ENCODE results near the gene CACUL1. TPM values are rescaled to one million over a fixed set of nuclear protein-coding genes. Genes with fewer than 3 reads are reported as not detected.
"Not testable (repeated sequence)": the region's sequence is repeated elsewhere in the genome, so short reads cannot be mapped to it uniquely, and the experiment has no call there.

CACUL1 gene
- 27.1 and 30.4 TPM in 2 replicates for total RNA-seq (2014; rRNA removed; shearing (Covaris generic); ENCODE audit: low replicate concordance)

- Histone ChIP-seq H3K9me3 (no peaks in the 10 kb centered on the region), H3K4me3 (peak within 1 kb of the TSS; percentile 98), H3K36me3 (no peaks in the 10 kb centered on the region), H3K27me3 (no peaks in the 10 kb centered on the region)
- peak; percentile 100 for DNase-seq
Measured at GRCh38 chr10:118754556-118755423, at the start of gene CACUL1. TSS of gene CACUL1 (minus strand) at chr10:118754970. CDS start at chr10:118754762, 208 bp downstream.

GRCh38 chr10:118804262-118804773 is 49.5 kb upstream of the CACUL1 start:
- Histone ChIP-seq H3K4me3 (no peak overlapping the region), H3K27me3 (no peaks in the 10 kb centered on the region), H3K36me3 (no peaks in the 10 kb centered on the region), H3K9me3 (no peaks in the 10 kb centered on the region)
- no peak for DNase-seq

GRCh38 chr10:118802126-118802793 is 47.5 kb upstream of the CACUL1 start:
- H3K27me3 ChIP-seq = no peaks in the 10 kb centered on the region
- no peak for DNase-seq
- no peaks in the 10 kb centered on the region for H3K36me3 ChIP-seq
- no peak overlapping the region for H3K4me3 ChIP-seq
- no peaks in the 10 kb centered on the region for H3K9me3 ChIP-seq

- no peaks in the 10 kb centered on the region for H3K27me3 ChIP-seq
- H3K4me3 ChIP-seq = no peak overlapping the region
- no peaks in the 10 kb centered on the region for H3K36me3 ChIP-seq
- no peak for DNase-seq
- H3K9me3 ChIP-seq = peaks cover 2% of the 10 kb centered on the region; the same call in 1 of the 2 replicates
Measured at GRCh38 chr10:118800920-118801319, 46.1 kb upstream of the CACUL1 start.

GRCh38 chr10:118799777-118800176 is 45.0 kb upstream of the CACUL1 start:
- H3K9me3 ChIP-seq = peaks cover 2% of the 10 kb centered on the region; the same call in 1 of the 2 replicates
- H3K4me3 ChIP-seq = no peak overlapping the region
- DNase-seq = peak; percentile 40
- no peaks in the 10 kb centered on the region for H3K36me3 ChIP-seq
- H3K27me3 ChIP-seq = no peaks in the 10 kb centered on the region

GRCh38 chr10:118798231-118798662 is 43.5 kb upstream of the CACUL1 start:
- peak; percentile 89 for DNase-seq
- peaks cover 2% of the 10 kb centered on the region; the same call in 1 of the 2 replicates for H3K9me3 ChIP-seq
- no peaks in the 10 kb centered on the region for H3K27me3 ChIP-seq
- no peaks in the 10 kb centered on the region for H3K36me3 ChIP-seq
- no peak overlapping the region for H3K4me3 ChIP-seq

- H3K4me3 ChIP-seq, H3K36me3 ChIP-seq, H3K27me3 ChIP-seq, DNase-seq, H3K9me3 ChIP-seq: not testable (repeated sequence)
Measured at GRCh38 chr10:118794971-118795370, 40.2 kb upstream of the CACUL1 start.

GRCh38 chr10:118793545-118793944 is 38.8 kb upstream of the CACUL1 start:
- no peak for DNase-seq
- H3K9me3 ChIP-seq = peaks cover 2% of the 10 kb centered on the region; the same call in 1 of the 2 replicates
- H3K36me3 ChIP-seq = no peaks in the 10 kb centered on the region
- H3K27me3 ChIP-seq = no peaks in the 10 kb centered on the region
- no peak overlapping the region for H3K4me3 ChIP-seq

- H3K4me3 ChIP-seq = no peak overlapping the region
- DNase-seq = peak; percentile 91
- H3K27me3 ChIP-seq = no peaks in the 10 kb centered on the region
- no peaks in the 10 kb centered on the region for H3K36me3 ChIP-seq
- peaks cover 2% of the 10 kb centered on the region; the same call in 1 of the 2 replicates for H3K9me3 ChIP-seq
Measured at GRCh38 chr10:118792526-118792925, 37.8 kb upstream of the CACUL1 start.

- no peak for DNase-seq
Measured at GRCh38 chr10:118790058-118790457, 35.3 kb upstream of the CACUL1 start.

GRCh38 chr10:118785551-118785950 is 30.8 kb upstream of the CACUL1 start:
- DNase-seq = no peak
- H3K4me3 ChIP-seq = no peak overlapping the region
- H3K36me3 ChIP-seq = no peaks in the 10 kb centered on the region
- no peaks in the 10 kb centered on the region for H3K9me3 ChIP-seq
- H3K27me3 ChIP-seq = no peaks in the 10 kb centered on the region

More at GRCh38 chr10:118790058-118790457, 35.3 kb upstream of the CACUL1 start:
- Histone ChIP-seq H3K4me3 (no peak overlapping the region), H3K27me3 (no peaks in the 10 kb centered on the region), H3K36me3 (no peaks in the 10 kb centered on the region), H3K9me3 (no peaks in the 10 kb centered on the region)

GRCh38 chr10:118783776-118784545 is 29.2 kb upstream of the CACUL1 start:
- no peaks in the 10 kb centered on the region for H3K9me3 ChIP-seq
- no peak for DNase-seq

GRCh38 chr10:118782916-118783465 is 28.2 kb upstream of the CACUL1 start:
- H3K27me3 ChIP-seq, H3K9me3 ChIP-seq, H3K4me3 ChIP-seq, DNase-seq, H3K36me3 ChIP-seq: not testable (repeated sequence)

More at GRCh38 chr10:118783776-118784545, 29.2 kb upstream of the CACUL1 start:
- Histone ChIP-seq H3K27me3 (no peaks in the 10 kb centered on the region), H3K4me3 (no peak overlapping the region), H3K36me3 (no peaks in the 10 kb centered on the region)

- peaks cover 2% of the 10 kb centered on the region; the same call in 1 of the 2 replicates for H3K9me3 ChIP-seq
- H3K27me3 ChIP-seq = no peaks in the 10 kb centered on the region
- no peaks in the 10 kb centered on the region for H3K36me3 ChIP-seq
- no peak overlapping the region for H3K4me3 ChIP-seq
- DNase-seq = no peak
Measured at GRCh38 chr10:118781541-118781940, 26.8 kb upstream of the CACUL1 start.

GRCh38 chr10:118778727-118779126 is 24.0 kb upstream of the CACUL1 start:
- H3K27me3 ChIP-seq = no peaks in the 10 kb centered on the region
- H3K9me3 ChIP-seq = peaks cover 5% of the 10 kb centered on the region; the same call in 1 of the 2 replicates
- DNase-seq = no peak
- H3K4me3 ChIP-seq = no peak overlapping the region
- H3K36me3 ChIP-seq = no peaks in the 10 kb centered on the region

- no peak for DNase-seq
- Histone ChIP-seq H3K4me3 (no peak overlapping the region), H3K27me3 (no peaks in the 10 kb centered on the region), H3K9me3 (peaks cover 5% of the 10 kb centered on the region; the same call in 1 of the 2 replicates), H3K36me3 (no peaks in the 10 kb centered on the region)
Measured at GRCh38 chr10:118776960-118777359, 22.2 kb upstream of the CACUL1 start.

All from MG63 (cell line).